Glomerular visceral epithelial cell (primary cell): Measurements from ENCODE around the gene LRRC7.
A peak's percentile ranks its signal among the peaks of the same experiment; 100 is the strongest.

ENCODE experiments used
- DNase-seq: peaks from one replicate; pipeline ENCODE4 v3.0.0-alpha.2; 2016; ENCODE audit errors: extremely low spot score

LRRC7 gene

DNA sequence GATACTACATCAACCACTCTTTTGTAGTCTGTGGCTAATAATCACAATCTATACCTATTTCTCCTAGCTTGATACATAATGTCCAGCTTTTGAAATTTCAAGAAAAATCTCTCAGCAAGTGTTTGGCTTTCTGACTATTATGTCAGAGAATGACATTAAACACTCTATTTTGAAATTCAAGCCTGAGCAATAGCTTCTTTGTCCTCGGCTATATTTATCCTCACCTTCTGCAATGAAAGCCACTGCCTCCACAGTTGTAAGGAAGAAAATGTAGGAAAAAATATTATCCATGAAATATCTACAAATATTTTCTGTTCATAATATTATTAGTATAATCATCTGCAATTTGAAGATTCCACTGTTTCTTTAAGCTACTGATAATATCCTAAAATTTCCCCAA, 22.1 kb downstream of the LRRC7 start:
- DNase-seq: no peak

GRCh38 chr1:69592341-69592740, 24.6 kb downstream of the LRRC7 start:
- DNase-seq: no peak

DNA sequence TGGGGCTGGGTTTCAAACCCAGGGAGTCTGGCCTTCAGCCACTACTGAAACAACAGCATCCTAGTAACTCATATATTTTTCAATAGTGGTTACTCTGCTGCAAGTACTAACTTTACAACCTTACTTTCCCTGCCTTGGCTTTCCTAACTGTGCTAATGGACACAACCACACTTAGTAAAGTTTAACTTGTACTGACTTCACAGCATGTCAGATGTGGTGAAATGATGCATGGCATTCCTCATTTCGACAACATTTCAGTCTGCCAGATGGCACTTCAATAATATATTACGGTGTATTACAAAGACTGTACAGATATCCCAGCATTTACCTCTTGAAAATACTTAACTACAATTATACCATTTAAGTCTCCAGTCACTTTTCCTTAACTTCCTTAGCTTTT, 27.8 kb downstream of the LRRC7 start:
- DNase-seq: peak; percentile 51

DNA sequence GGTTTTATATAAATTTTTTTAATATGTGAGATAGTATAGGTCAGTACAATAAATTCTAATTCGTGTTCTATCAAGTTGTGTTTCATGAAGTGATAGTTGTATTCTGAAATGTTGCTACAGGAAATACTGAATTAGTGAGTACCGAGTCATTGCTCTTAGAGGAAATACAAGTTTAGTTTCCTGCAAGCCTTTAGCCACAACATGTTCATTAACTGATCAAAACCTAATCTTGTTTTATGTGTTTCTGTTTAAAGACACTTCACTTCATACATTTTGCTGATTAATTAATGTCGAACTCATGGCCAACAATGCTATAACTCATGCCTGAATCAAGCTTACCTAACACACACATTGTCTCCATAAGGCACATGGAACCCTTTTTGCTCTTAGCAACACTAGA, 43.6 kb downstream of the LRRC7 start:
- no peak for DNase-seq

DNA sequence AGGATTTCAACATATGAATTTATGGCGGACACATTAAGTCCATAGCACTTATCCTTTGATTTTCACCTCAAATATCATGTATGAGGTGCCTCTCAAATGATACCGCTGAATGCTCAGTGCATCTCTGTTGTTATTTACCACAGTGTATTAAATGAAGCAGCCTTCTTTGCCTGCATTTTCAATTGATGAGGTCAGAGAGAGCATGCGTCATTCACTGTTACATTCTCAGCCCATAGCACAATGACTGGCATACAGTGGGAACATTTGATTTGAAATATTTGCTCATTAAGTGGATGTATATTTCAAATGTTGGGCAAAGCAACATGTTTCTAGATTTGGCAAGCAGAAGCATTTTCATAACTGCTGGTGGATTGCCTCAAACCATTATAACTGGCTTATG, 45.7 kb downstream of the LRRC7 start:
- DNase-seq: no peak

GRCh38 chr1:69638673-69639072, 71.0 kb downstream of the LRRC7 start:
- DNase-seq: no peak

GRCh38 chr1:69639159-69639558, 71.4 kb downstream of the LRRC7 start:
- no peak for DNase-seq

- DNase-seq: no peak
Measured at GRCh38 chr1:69643266-69643665, 75.5 kb downstream of the LRRC7 start.

DNA sequence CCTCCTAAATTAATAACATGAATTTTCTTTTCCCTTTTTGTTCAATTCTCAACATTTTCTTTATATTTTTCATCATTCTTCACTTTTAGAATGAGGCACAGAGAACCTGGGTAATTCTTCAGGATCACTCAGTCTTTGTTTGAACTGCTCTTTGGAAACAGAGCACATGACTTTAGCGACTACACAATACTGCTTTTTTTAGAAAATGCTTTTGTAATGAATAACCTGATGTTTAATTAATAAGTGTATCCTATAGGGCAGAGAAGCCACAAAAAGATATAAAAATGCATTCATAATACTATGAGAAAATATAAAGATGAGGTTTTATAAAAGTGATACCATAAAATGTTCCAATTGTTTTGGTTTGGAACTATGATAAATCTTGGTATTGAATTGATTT, 77.8 kb downstream of the LRRC7 start:
- DNase-seq: no peak

GRCh38 chr1:69648486-69648885, 80.8 kb downstream of the LRRC7 start:
- no peak for DNase-seq

GRCh38 chr1:69649383-69649990, 81.8 kb downstream of the LRRC7 start:
- DNase-seq: no peak

GRCh38 chr1:69650779-69651178, 83.1 kb downstream of the LRRC7 start:
- no peak for DNase-seq

- DNase-seq: no peak
Measured at GRCh38 chr1:69651656-69652055, 83.9 kb downstream of the LRRC7 start.

GRCh38 chr1:69657971-69658370, 90.2 kb downstream of the LRRC7 start:
- no peak for DNase-seq

DNA sequence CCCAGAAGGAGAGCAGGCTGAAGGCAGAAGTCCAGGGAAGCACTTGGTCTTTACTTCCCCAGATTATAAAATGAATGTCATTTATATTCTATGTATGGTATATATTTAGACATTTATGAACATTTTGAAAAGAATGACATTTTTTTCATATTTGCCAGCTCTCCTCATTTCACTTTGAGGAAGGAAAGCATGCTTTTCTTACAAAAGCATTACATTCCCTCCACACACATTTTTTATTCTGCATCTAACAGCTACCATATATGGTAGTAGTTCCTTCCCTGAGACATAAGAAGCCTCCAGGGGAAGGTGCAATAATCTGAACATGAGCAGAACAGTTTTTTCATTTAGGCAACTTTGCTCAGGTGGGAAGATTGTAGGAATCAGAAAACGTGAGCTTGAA, 94.0 kb downstream of the LRRC7 start:
- DNase-seq: no peak

- no peak for DNase-seq
Measured at GRCh38 chr1:69662321-69662720, 94.6 kb downstream of the LRRC7 start.

DNA sequence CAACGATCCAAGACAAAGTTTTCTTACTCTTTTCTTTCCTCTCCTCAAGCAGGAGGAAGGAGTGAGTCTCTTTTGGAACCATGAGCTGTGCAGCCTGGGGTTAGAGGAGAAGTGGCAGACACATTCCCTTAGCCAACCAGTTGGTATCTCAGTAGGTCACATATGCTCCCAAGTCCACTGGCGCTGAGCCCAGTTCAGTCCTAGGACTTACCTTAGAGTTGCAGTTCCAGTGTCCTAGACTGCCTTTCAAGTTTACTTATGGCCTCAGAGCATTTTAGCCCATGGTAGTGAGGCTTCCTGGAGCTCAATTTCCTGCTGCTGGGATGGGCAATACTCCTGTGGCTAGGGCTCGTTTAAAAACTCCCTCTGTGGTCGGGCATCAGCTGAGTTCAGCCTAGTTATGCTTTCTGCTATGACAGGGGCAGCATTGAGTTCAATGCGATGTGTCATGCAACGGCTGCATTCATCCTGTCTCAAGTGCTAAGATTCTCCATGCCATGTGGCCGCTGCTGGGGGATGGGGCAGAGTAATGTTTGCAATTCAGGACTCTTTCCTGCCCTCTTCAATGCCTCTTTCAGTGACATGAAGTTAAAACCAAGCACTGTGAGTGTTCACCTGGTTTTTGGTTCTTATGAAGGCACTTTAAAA, 103.8 kb downstream of the LRRC7 start:
- DNase-seq: peak; percentile 60

- no peak for DNase-seq
Measured at GRCh38 chr1:69673321-69673720, 105.6 kb downstream of the LRRC7 start.

DNA sequence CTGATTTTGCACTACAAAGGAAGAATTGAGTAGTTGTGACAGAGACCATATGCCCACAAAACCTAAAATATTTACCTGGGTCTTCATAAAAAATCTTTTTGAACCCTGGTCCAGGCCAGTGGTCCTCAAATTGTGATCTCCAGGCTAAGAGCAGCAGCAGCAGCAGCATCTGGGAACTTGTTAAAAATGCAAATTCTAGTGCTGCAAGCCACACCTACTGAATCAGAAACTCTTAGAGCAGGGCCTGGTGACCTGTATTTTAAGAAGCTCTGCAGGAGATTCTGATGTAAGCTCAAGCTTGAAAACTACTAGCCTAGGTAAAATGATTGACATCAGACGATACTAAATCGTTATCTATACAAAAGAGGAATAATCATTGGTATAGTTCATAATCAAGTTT, 112.2 kb downstream of the LRRC7 start:
- DNase-seq: no peak

DNA sequence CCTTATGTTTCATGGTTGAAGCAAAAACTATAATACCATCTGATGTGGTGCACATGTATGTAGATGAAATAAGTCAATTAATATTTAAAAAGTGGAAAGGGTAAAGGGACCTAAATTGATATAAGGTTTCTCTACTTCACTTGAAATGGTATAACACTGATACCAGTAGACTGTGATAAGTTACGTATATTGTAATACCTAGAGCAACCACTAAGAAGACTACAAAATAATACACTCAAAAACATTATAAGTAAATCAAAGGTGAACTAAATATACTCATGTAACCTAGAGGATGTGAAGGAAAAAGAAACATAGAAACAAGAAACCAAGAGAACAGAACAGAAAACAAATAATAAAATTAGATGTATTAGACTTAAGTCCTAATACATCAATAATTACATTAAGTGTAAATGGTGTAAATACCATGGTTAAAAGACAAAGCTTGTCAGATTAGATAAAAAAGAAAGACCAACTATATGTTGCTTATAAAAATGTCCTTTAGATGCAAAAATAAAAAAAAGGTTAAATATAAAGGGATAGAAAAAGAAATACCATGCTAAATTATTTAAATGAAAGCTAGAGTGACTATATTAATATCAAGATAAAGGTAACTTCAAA, 118.8 kb downstream of the LRRC7 start:
- no peak for DNase-seq

- no peak for DNase-seq
Measured at GRCh38 chr1:69688193-69688592, 120.5 kb downstream of the LRRC7 start.

DNA sequence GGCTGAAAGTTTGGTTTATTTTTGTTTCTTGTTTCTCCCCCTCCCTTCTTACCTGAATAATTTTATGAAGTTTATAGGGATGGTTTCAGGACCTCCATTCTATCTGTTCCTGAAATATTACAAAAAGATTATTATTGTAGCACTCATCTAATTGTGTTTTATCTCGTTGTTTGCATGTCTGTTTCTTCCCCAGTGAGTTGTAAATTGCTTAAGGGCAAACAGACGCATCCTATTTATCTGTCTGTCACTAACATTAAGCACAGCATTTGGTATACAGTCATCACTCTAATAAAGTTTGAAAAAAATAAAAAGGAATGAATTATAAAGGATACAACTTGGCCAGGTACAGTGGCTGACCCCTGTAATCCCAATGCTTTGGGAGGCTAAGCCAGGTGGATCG, 123.5 kb downstream of the LRRC7 start:
- no peak for DNase-seq

DNA sequence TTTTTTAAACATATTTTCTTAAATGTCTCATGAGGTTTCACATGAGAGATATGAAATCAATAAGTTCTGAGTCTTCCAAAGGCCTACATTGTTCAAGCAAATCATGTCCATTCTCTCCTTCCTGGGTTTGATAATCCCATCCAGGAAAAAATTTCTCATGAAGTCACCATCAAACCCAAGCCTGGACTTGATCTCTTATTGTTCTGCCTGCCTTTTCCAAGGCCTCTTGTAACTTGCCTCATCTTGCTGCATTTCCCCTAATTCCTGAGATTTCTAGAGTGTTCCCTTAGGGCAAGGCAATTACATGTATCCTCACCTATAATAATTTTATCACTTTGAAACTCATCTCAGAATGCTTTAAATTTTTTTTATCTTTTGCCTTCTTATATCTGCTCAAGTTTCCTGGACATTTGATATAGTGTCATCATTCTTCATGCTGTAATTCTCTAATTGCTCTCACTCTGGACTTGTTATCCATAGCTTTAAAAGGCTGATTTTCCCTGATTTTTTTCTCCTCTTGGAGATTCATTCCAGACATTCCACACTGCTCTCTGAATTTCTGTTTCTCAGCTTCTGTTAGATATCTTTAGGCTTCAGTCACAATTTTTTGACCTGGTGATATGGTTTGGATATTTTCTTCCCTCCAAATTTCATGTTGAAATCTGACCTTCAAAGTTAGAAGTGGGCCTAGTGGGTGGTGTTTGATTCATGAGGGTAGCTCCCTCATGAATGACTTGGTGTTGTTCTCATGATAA, 126.4 kb downstream of the LRRC7 start:
- no peak for DNase-seq
